B cell (primary cell): Measurements from ENCODE around the gene SCARB2.

Experiments used
- CTCF ChIP-seq: fragments of 200-600 bp; IDR thresholded peaks from one replicate; pipeline ENCODE4 v1.8.0; 2022; ENCODE audit warnings: antibody characterized with exemption, mild to moderate bottlenecking
- EZH2 ChIP-seq: IDR thresholded peaks from 2 replicates; pipeline ENCODE4 v1.6.1; 2012; ENCODE audit warnings: borderline replicate concordance, low read depth, mild to moderate bottlenecking, moderate library complexity, low read length; ENCODE audit not compliant: insufficient read depth, poor library complexity, severe bottlenecking

DNA sequence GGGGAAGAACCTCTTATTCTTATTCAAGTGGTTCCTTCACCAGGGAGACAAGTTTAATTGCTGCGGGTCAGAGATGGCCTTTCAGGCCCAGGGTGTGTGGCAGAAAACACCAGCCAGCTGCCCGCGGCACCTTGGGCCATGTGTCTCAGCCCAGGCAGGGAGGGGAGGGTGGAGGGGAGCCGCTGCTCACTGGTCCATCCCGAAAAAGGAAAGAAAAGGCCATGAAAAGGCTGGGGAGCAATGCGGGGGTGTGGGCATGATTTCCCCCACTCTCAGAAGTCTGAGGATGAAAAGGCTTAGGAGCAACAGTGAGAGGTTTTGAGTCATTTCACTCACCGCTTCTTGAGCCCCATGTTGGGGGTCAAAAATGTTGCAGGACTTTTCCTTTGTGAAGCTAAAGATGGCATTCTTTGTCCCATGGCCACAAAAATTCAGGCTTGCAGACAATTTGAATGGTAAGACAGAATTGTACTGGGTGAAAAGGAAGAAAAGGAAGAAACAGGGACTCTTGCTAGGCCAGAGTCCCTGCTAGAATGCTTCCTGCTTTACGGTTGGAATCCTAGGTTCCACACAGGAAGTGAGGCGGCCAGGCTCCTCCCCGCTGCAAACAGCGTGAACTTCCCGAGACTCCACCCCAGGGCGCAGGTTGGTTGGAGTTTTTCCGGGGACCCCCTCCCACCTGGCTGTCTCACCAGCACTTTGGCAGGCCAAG lies 20.5 kb upstream of the SCARB2 start:
- TF ChIP-seq CTCF (no peak), EZH2 (no peak)
